Calu3 (cell line): ENCODE results near the gene EIF3I. TPM values are rescaled to one million over a fixed set of nuclear protein-coding genes. Genes with fewer than 3 reads are reported as not detected.
"Not testable (repeated sequence)": the region's sequence is repeated elsewhere in the genome, so short reads cannot be mapped to it uniquely, and the experiment has no call there.

ENCODE experiments used
- BruUV-seq: library from RNA; stranded (reverse); fragments of 400-500 nt; replicated peaks from 2 replicates; lab custom pipeline; 2021; lab: Mats Ljungman, UMichigan
- CTCF ChIA-PET: fragments of 300-600 bp; sonication (Branson Sonifier 250); formaldehyde crosslinking; loops from one replicate; lab custom pipeline; 2022; ENCODE audit warnings: antibody characterized with exemption; lab: Charles Lee
- DNase-seq: peaks from one replicate; pipeline ENCODE4 v3.0.0; 2022
- H3K27ac Mint-ChIP-seq: one replicate; pipeline ENCODE4 v1.8.0; 2022; ENCODE audit warnings: mixed read lengths; ENCODE audit not compliant: unreplicated experiment
- H3K27me3 Mint-ChIP-seq: one replicate; pipeline ENCODE4 v1.8.0; 2022; ENCODE audit warnings: mixed read lengths; ENCODE audit not compliant: unreplicated experiment
- H3K36me3 Mint-ChIP-seq: one replicate; pipeline ENCODE4 v1.8.0; 2022; ENCODE audit warnings: mild to moderate bottlenecking, moderate library complexity, mixed read lengths; ENCODE audit not compliant: insufficient read depth, unreplicated experiment
- H3K4me1 Mint-ChIP-seq: one replicate; pipeline ENCODE4 v1.8.0; 2022; ENCODE audit warnings: mild to moderate bottlenecking, low read depth, mixed read lengths; ENCODE audit not compliant: unreplicated experiment
- H3K4me3 Mint-ChIP-seq: one replicate; pipeline ENCODE4 v1.8.0; 2022; ENCODE audit warnings: mild to moderate bottlenecking, low read depth, moderate library complexity, mixed read lengths; ENCODE audit not compliant: unreplicated experiment
- H3K9me3 Mint-ChIP-seq: one replicate; pipeline ENCODE4 v1.8.0; 2022; ENCODE audit warnings: low read depth, mixed read lengths; ENCODE audit not compliant: unreplicated experiment
- intact Hi-C: fragments of 100-400 bp; cut with micrococcal nuclease; formaldehyde crosslinking; loops from one replicate; pipeline ENCODE4 v1.10.0; 2022; ENCODE audit not compliant: unreplicated experiment
- total RNA-seq: library from RNA; stranded (reverse); gene quantifications from 2 replicates; pipeline ENCODE4 v1.2.3, GENCODE V29; 2022
- TF ChIP-seq, protein P1 (sequence below): fragments of 200-600 bp; IDR thresholded peaks from one replicate; pipeline ENCODE4 v1.8.0; 2022; ENCODE audit warnings: antibody characterized with exemption; ENCODE audit not compliant: unreplicated experiment

EIF3I gene
- total RNA-seq, 1 experiment from 2014 or later = 178 TPM

DNA sequence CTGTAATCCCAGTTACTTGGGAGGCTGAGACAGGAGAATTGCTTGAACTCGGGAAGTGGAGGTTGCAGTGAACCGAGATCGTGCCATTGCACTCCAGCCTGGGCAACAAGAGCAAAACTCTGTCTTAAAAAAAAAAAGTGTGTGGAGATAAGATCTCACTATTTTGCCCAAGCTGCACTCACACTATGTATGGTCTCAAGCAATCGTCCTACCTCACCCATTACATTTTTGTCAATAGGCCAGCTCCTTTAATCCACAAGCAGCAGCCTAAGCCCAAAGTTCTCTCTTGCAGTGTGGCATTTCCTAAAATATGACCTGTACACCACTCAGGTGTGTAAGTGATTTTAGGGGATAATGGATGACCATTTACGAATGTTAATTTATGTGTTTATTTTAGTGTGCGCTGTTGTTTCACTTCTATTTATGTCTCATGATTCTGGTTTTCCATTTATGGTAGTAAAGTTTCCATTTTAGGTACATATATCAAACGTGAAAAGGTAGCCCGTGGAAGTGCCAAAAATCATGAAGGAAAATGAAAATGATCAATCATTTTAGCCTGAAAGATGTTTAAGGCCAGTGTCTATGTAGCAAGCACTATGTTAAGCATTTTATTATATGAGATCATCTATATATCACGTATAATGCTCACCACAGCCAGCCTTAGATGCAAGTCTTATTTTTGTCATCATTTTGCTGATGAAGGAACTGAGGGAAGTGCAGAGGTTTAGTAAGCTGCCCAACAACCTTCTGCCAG, 34.4 kb downstream of the EIF3I start:
- no peaks in the 10 kb centered on the region for H3K9me3 Mint-ChIP-seq
- CTCF ChIA-PET = no interaction called here
- no TSS peak for BruUV-seq

GRCh38 chr1:32257227-32257508, 35.0 kb downstream of the EIF3I start:
- H3K4me1 Mint-ChIP-seq = no peaks in the 10 kb centered on the region
- H3K27ac Mint-ChIP-seq = no peak overlapping the region
- no TSS peak for BruUV-seq
- H3K9me3 Mint-ChIP-seq = no peaks in the 10 kb centered on the region
- no peaks in the 10 kb centered on the region for H3K27me3 Mint-ChIP-seq
- CTCF ChIA-PET = no interaction called here
- DNase-seq = no peak
- H3K4me3 Mint-ChIP-seq = no peak overlapping the region
- intact Hi-C loops = no loop called here
- no peaks in the 10 kb centered on the region for H3K36me3 Mint-ChIP-seq
- TF ChIP-seq, protein P1, sequence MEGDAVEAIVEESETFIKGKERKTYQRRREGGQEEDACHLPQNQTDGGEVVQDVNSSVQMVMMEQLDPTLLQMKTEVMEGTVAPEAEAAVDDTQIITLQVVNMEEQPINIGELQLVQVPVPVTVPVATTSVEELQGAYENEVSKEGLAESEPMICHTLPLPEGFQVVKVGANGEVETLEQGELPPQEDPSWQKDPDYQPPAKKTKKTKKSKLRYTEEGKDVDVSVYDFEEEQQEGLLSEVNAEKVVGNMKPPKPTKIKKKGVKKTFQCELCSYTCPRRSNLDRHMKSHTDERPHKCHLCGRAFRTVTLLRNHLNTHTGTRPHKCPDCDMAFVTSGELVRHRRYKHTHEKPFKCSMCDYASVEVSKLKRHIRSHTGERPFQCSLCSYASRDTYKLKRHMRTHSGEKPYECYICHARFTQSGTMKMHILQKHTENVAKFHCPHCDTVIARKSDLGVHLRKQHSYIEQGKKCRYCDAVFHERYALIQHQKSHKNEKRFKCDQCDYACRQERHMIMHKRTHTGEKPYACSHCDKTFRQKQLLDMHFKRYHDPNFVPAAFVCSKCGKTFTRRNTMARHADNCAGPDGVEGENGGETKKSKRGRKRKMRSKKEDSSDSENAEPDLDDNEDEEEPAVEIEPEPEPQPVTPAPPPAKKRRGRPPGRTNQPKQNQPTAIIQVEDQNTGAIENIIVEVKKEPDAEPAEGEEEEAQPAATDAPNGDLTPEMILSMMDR = no peak

More for the DNA sequence above, 34.4 kb downstream of the EIF3I start:
- no peaks in the 10 kb centered on the region for H3K4me1 Mint-ChIP-seq
- no peak overlapping the region for H3K27ac Mint-ChIP-seq
- DNase-seq = no peak
- H3K4me3 Mint-ChIP-seq = no peak overlapping the region
- intact Hi-C loops = no loop called here
- H3K27me3 Mint-ChIP-seq = no peaks in the 10 kb centered on the region
- TF ChIP-seq, protein P1 = no peak
- H3K36me3 Mint-ChIP-seq = no peaks in the 10 kb centered on the region

- H3K27ac Mint-ChIP-seq, H3K36me3 Mint-ChIP-seq, H3K9me3 Mint-ChIP-seq, BruUV-seq, H3K27me3 Mint-ChIP-seq, intact Hi-C loops, DNase-seq, H3K4me3 Mint-ChIP-seq: not testable (repeated sequence)
- H3K4me1 Mint-ChIP-seq = peaks cover 17% of the 10 kb centered on the region
- CTCF ChIA-PET = interaction anchor here (1.2 kb wide), 1 partner anchor 21 kb away, joined by 3 read pairs; no protein-coding TSS in a partner anchor
Measured at GRCh38 chr1:32263236-32263593, 41.0 kb downstream of the EIF3I start.

DNA sequence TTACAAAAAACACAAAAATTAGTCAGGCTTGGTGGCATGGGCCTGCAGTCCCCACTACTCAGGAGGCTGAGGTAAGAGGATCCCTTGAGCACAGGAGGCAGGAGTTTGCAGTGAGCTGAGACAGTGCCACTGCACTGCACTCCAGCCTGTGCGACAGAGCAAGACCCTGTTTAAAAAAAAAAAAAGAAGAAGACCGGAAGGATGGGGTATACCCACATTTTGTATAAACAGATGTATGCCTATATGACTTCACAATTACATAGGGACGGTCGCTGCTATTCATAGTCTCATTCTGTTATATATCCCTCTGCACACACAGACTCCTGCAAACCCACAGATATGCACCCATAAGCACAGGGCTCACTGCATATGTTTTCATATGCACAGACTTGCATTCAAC, 41.5 kb downstream of the EIF3I start:
- TF ChIP-seq, protein P1 = no peak
- no peak for DNase-seq
- Mint-ChIP-seq H3K4me3 (no peak overlapping the region), H3K27me3 (no peaks in the 10 kb centered on the region), H3K9me3 (no peaks in the 10 kb centered on the region), H3K27ac (no peak overlapping the region), H3K36me3 (no peaks in the 10 kb centered on the region), H3K4me1 (peaks cover 17% of the 10 kb centered on the region)
- no TSS peak for BruUV-seq
- CTCF ChIA-PET = no interaction called here
- intact Hi-C loops = loop anchor here (1.0 kb wide), 1 partner anchor 48 kb away; no protein-coding TSS in a partner anchor

DNA sequence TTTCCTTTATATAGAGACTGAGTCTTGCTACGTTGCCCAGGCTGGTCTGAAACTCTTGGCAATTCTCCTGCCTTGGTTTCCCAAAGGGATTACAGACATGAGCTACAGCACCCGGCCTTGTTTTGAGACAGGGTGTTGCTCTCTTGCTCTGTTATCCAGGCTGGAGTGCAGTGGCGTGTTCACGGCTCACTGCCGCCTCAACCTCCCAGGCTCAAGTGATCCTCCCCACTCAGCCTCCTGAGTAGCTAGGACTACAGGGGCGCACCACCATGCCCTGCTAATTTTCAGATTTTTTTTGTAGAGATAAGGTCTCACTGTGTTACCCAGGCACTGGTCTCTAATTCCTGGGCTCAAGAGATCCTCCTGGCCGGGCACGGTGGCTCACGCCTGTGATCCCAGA, 43.6 kb downstream of the EIF3I start:
- CTCF ChIA-PET = interaction anchor here (0.6 kb wide), 1 partner anchor 38 kb away, joined by 3 read pairs; no protein-coding TSS in a partner anchor
- Mint-ChIP-seq H3K36me3 (no peaks in the 10 kb centered on the region), H3K4me1 (peaks cover 17% of the 10 kb centered on the region), H3K4me3 (no peak overlapping the region), H3K27me3 (no peaks in the 10 kb centered on the region), H3K9me3 (no peaks in the 10 kb centered on the region), H3K27ac (no peak overlapping the region)
- no peak for DNase-seq
- no TSS peak for BruUV-seq
- TF ChIP-seq, protein P1 = no peak
- intact Hi-C loops = no loop called here
